ENCODE data around the gene OR13H1.
"Not testable (repeated sequence)": the region's sequence is repeated elsewhere in the genome, so short reads cannot be mapped to it uniquely, and the experiment has no call there.

Gene OR13H1

DNA sequence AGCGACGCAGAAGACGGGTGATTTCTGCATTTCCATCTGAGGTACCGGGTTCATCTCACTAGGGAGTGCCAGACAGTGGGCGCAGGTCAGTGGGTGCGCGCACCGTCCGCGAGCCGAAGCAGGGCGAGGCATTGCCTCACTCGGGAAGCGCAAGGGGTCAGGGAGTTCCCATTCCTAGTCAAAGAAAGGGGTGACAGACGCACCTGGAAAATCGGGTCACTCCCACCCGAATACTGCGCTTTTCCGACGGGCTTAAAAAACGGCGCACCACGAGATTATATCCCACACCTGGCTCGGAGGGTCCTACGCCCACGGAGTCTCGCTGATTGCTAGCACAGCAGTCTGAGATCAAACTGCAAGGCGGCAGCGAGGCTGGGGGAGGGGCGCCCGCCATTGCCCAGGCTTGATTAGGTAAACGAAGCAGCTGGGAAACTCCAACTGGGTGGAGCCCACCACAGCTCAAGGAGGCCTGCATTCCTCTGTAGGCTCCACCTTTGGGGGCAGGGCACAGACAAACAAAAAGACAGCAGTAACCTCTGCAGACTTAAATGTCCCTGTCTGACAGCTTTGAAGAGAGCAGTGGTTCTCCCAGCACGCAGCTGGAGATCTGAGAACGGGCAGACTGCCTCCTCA is 35.0 kb downstream of the OR13H1 start:
- H3K27ac Mint-ChIP-seq; DNase-seq (ENCODE audit: low spot score in 2 of 2); H3K36me3 Mint-ChIP-seq; H3K4me1 Mint-ChIP-seq; H3K4me3 Mint-ChIP-seq; H3K9me3 Mint-ChIP-seq; ATAC-seq: not testable (repeated sequence)

DNA sequence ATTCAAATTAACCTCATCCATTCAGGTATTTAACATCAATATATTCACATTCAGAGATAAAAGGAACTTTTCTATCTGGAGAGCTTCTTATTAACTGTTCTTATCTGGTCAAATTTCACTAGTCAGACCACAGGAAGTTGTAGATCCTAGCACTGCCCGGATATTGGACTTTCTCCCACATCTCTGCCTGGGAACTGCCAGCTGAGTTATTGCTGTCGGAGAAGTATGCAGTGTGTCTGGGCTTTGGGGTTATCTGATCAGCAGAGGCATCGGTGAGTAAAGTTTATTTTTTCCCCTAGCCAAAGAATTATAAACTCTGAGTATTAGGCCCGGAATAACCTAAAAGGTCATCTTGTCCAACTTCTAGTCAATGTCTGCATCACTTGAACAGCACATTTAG is 45.1 kb downstream of the OR13H1 start:
- no peaks in the 10 kb centered on the region for H3K9me3 Mint-ChIP-seq
- ATAC-seq (no peak), DNase-seq (ENCODE audit: low spot score in 2 of 2) (no peak)
- H3K36me3 Mint-ChIP-seq: no peaks in the 10 kb centered on the region
- H3K4me1 Mint-ChIP-seq: no peaks in the 10 kb centered on the region
- H3K4me3 Mint-ChIP-seq: no peak overlapping the region
- H3K27ac Mint-ChIP-seq: no peak overlapping the region
